B cell (primary cell): ENCODE results near the gene IGSF8. TPM values are rescaled to one million over a fixed set of nuclear protein-coding genes. Genes with fewer than 3 reads are reported as not detected.

Experiments
- ATAC-seq: fragments of 200-7000 bp; cut with Tn5 transposase; one replicate; pipeline ENCODE4 v1.10.0; 2021; ENCODE audit warnings: low read depth, mild to moderate bottlenecking, moderate number of reproducible peaks, moderate library complexity
- CTCF ChIA-PET: fragments of 350-600 bp; sonication (Branson Sonifier 250); formaldehyde crosslinking; loops from one replicate; lab custom pipeline; 2021; ENCODE audit warnings: antibody characterized with exemption, inconsistent platforms; lab: Charles Lee
- POLR2A ChIA-PET: fragments of 350-600 bp; sonication (Branson Sonifier 250); formaldehyde crosslinking; loops from one replicate; lab custom pipeline; 2021; ENCODE audit warnings: antibody characterized with exemption; lab: Charles Lee
- DNase-seq: peaks from one replicate; pipeline ENCODE4 v3.0.0; 2013
- H2AFZ ChIP-seq: 2 replicates; pipeline ENCODE4 v1.6.1; 2012; ENCODE audit warnings: mild to moderate bottlenecking, low read depth, low read length; ENCODE audit not compliant: insufficient read depth, poor library complexity, severe bottlenecking
- H3K27ac ChIP-seq, 2 donors: 1 replicate in 1 of 2; 2 replicates in 1 of 2; pipeline ENCODE4 v1.5.1; 2012 to 2013; ENCODE audit warnings: low read length in 2 of 2, mild to moderate bottlenecking in 2 of 2, moderate library complexity in 1 of 2
- H3K27me3 ChIP-seq, 4 experiments: fragments of 200-600 bp in 1 of 4; sonication (generic) in 1 of 4; replicated peaks in 1 of 4; 1 replicate in 2 of 4; 2 replicates in 2 of 4; pipeline versions ENCODE4 v1.6.1 to v1.7.0; 2013 to 2016; ENCODE audit warnings: low read length in 3 of 4, mild to moderate bottlenecking in 2 of 4, mixed read lengths in 1 of 4, moderate library complexity in 1 of 4; ENCODE audit not compliant: insufficient read depth in 4 of 4, control insufficient read depth in 3 of 4; ENCODE audit errors: control extremely low read depth in 1 of 4
- H3K36me3 ChIP-seq, 2 experiments: replicated peaks in 1 of 2; 1 replicate in 1 of 2; 2 replicates in 1 of 2; pipeline versions ENCODE4 v1.6.1 to v1.7.1; 2013; ENCODE audit warnings: low read length in 1 of 2; ENCODE audit not compliant: insufficient read depth in 2 of 2, control insufficient read depth in 1 of 2; ENCODE audit errors: control extremely low read depth in 1 of 2, extremely low read depth in 1 of 2
- H3K4me1 ChIP-seq, 2 donors: fragments of 200-600 bp in 1 of 2; sonication (generic) in 1 of 2; 1 replicate in 1 of 2; 2 replicates in 1 of 2; pipeline versions ENCODE4 v1.5.1 to v1.6.1; 2013 to 2017; ENCODE audit warnings: low read length in 2 of 2; ENCODE audit not compliant: control insufficient read depth in 2 of 2, insufficient read depth in 2 of 2
- H3K4me2 ChIP-seq: replicated peaks from 2 replicates; pipeline ENCODE3; 2012; ENCODE audit warnings: mild to moderate bottlenecking, low read depth, low read length; ENCODE audit not compliant: poor library complexity, severe bottlenecking
- H3K4me3 ChIP-seq, 5 experiments: fragments of 200-600 bp in 1 of 5; sonication (generic) in 1 of 5; 1 replicate in 3 of 5; 2 replicates in 2 of 5; pipeline versions ENCODE4 v1.5.1 to v1.7.0; 2011 to 2016; ENCODE audit warnings: low read length in 4 of 5, mild to moderate bottlenecking in 4 of 5, low read depth in 2 of 5, control low read depth in 1 of 5, moderate library complexity in 1 of 5; ENCODE audit not compliant: insufficient read depth in 1 of 5; ENCODE audit errors: control extremely low read depth in 1 of 5, extremely low read depth in 1 of 5
- H3K79me2 ChIP-seq: fragments of 200-600 bp; sonication (generic); one replicate; pipeline ENCODE4 v1.6.0; 2016; ENCODE audit warnings: low read length; ENCODE audit not compliant: control insufficient read depth, insufficient read depth
- H3K9ac ChIP-seq: fragments of 200-600 bp; sonication (generic); 2 replicates; pipeline ENCODE4 v1.6.1; 2017; ENCODE audit warnings: mild to moderate bottlenecking, low read length, moderate library complexity
- H3K9me3 ChIP-seq, 3 donors: one replicate each; pipeline versions ENCODE4 v1.6.1 to v1.7.1; 2013; ENCODE audit warnings: low read length in 2 of 3; ENCODE audit not compliant: control insufficient read depth in 2 of 3, insufficient read depth in 1 of 3; ENCODE audit errors: control extremely low read depth in 1 of 3
- H4K20me1 ChIP-seq: 2 replicates; pipeline ENCODE4 v1.6.0; 2012; ENCODE audit warnings: mild to moderate bottlenecking, low read length; ENCODE audit not compliant: insufficient read depth, control insufficient read depth, poor library complexity, severe bottlenecking
- H3K27ac Mint-ChIP-seq: one replicate; pipeline ENCODE4 v1.8.0; 2021; ENCODE audit warnings: mixed read lengths
- H3K27me3 Mint-ChIP-seq: one replicate; pipeline ENCODE4 v1.8.0; 2021; ENCODE audit warnings: mixed read lengths
- H3K4me1 Mint-ChIP-seq: one replicate; pipeline ENCODE4 v1.8.0; 2021; ENCODE audit warnings: mixed read lengths
- H3K4me3 Mint-ChIP-seq: one replicate; pipeline ENCODE4 v1.8.0; 2021; ENCODE audit warnings: mixed read lengths
- H3K9me3 Mint-ChIP-seq: one replicate; pipeline ENCODE4 v1.8.0; 2022; ENCODE audit warnings: mixed read lengths; ENCODE audit not compliant: insufficient read depth
- EZH2 ChIP-seq: IDR thresholded peaks from 2 replicates; pipeline ENCODE4 v1.6.1; 2012; ENCODE audit warnings: borderline replicate concordance, low read depth, mild to moderate bottlenecking, moderate library complexity, low read length; ENCODE audit not compliant: insufficient read depth, poor library complexity, severe bottlenecking
- WGBS: methylation state at CpG from one replicate; pipeline ENCODE4 v1.1.5; 2013; ENCODE audit warnings: missing lambda C conversion rate; ENCODE audit not compliant: insufficient coverage; 5-methylcytosine and 5-hydroxymethylcytosine counted together
- intact Hi-C: fragments of 100-400 bp; cut with micrococcal nuclease; formaldehyde crosslinking; loops from one replicate; pipeline ENCODE4 v1.10.0; 2022
- polyA plus RNA-seq: library from polyadenylated mRNA; depleted of rRNA; stranded (reverse); fragments of >200 nt; gene quantifications from 2 replicates; pipeline ENCODE4 v1.2.3, GENCODE V29; 2012
- total RNA-seq, 2 donors: library from RNA; stranded (reverse); fragments of 120-200 nt in 1 of 2; gene quantifications; 1 replicate in 1 of 2; 2 replicates in 1 of 2; pipeline versions ENCODE4 v1.2.3 to v1.2.4, GENCODE V29; 2013 to 2022
- TF ChIP-seq, protein P1 (sequence below): fragments of 200-600 bp; IDR thresholded peaks from one replicate; pipeline ENCODE4 v1.8.0; 2022; ENCODE audit warnings: antibody characterized with exemption, mild to moderate bottlenecking

The IGSF8 gene
- total and polyA plus RNA-seq, 2 donors (not counting 1 experiment from before 2014, with no cell fraction given), result 37.2 to 56.0 TPM

- intact Hi-C loops, result loop anchor here (5.0 kb wide), 1 partner anchor 138 kb away; no protein-coding TSS in a partner anchor
- WGBS, result 82% methylated on average over 3 of the region's 4 CpGs
- Mint-ChIP-seq H3K27ac (no peak overlapping the region), H3K4me1 (peaks cover 7% of the 10 kb centered on the region), H3K27me3 (peaks cover 52% of the 10 kb centered on the region), H3K4me3 (no peak overlapping the region), H3K9me3 (no peaks in the 10 kb centered on the region)
- CTCF ChIA-PET, result interaction anchor here (0.5 to 5.4 kb wide), 3 partner anchors 11 to 1711 kb away, joined by 3 to 24 read pairs (median 3); no protein-coding TSS in a partner anchor
- no peak for TF ChIP-seq EZH2
- TF ChIP-seq, protein P1, sequence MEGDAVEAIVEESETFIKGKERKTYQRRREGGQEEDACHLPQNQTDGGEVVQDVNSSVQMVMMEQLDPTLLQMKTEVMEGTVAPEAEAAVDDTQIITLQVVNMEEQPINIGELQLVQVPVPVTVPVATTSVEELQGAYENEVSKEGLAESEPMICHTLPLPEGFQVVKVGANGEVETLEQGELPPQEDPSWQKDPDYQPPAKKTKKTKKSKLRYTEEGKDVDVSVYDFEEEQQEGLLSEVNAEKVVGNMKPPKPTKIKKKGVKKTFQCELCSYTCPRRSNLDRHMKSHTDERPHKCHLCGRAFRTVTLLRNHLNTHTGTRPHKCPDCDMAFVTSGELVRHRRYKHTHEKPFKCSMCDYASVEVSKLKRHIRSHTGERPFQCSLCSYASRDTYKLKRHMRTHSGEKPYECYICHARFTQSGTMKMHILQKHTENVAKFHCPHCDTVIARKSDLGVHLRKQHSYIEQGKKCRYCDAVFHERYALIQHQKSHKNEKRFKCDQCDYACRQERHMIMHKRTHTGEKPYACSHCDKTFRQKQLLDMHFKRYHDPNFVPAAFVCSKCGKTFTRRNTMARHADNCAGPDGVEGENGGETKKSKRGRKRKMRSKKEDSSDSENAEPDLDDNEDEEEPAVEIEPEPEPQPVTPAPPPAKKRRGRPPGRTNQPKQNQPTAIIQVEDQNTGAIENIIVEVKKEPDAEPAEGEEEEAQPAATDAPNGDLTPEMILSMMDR, result no peak
- Histone ChIP-seq H3K27me3 (peaks cover 0 to 34% (median 21%) of the 10 kb centered on the region in 4 experiments), H3K9me3 (no peaks in the 10 kb centered on the region), H3K27ac (no peak overlapping the region), H2AFZ (no peak overlapping the region), H3K9ac (no peak overlapping the region), H3K79me2 (no peaks in the 10 kb centered on the region), H3K4me1 (peaks cover 7 to 8% of the 10 kb centered on the region in 2 donors), H3K4me3 (no peak overlapping the region), H4K20me1 (no peaks in the 10 kb centered on the region), H3K4me2 (no peak overlapping the region), H3K36me3 (no peaks in the 10 kb centered on the region)
- no peak for DNase-seq
- POLR2A ChIA-PET, result no interaction called here
- ATAC-seq, result no peak
These were observed 23.6 kb downstream of the IGSF8 start for GRCh38 chr1:160074865-160075264.

DNA sequence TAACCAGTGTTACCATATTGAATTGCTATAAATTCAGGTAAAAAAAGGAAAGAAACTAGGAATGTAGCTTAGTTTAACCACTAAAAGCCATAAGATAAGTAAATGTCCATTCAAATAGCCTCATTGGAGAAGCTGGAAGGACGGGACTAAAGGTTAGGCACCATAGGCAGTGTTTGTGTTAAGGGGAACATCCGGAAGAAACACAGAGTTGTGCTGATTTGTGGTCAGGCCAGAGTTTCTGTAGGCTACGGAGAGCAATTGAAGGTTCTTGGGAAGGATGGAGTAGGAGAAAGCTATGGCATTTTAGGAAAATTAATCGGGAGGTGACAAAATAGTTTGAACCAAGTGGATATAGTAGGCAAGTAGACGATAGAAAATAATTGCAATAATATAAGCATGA is 27.1 kb downstream of the IGSF8 start:
- H4K20me1 ChIP-seq, result no peaks in the 10 kb centered on the region
- 90% methylated on average over 5 of the region's 5 CpGs for WGBS
- ChIA-PET CTCF (interaction anchor here (1.3 to 3.7 kb wide), 4 partner anchors 9 to 30 kb away, joined by 4 to 27 read pairs (median 6); no protein-coding TSS in a partner anchor), POLR2A (no interaction called here)
- H3K9me3 ChIP-seq, result no peaks in the 10 kb centered on the region
- H3K4me3 ChIP-seq, result peak overlapping the region in 1 of 5 experiments; percentile 63
- Mint-ChIP-seq H3K27ac (no peak overlapping the region), H3K4me1 (peaks cover 12% of the 10 kb centered on the region), H3K4me3 (no peak overlapping the region), H3K9me3 (no peaks in the 10 kb centered on the region), H3K27me3 (peaks cover 56% of the 10 kb centered on the region)
- H2AFZ ChIP-seq, result no peak overlapping the region
- ATAC-seq, result no peak
- no peak overlapping the region for H3K9ac ChIP-seq
- intact Hi-C loops, result loop anchor here (2.0 kb wide), 2 partner anchors 24 to 28 kb away; partner anchors contain the start of gene IGSF8
- H3K79me2 ChIP-seq, result no peaks in the 10 kb centered on the region
- H3K4me1 ChIP-seq, result peaks cover 11 to 12% of the 10 kb centered on the region in 2 donors
- TF ChIP-seq EZH2, result no peak
- TF ChIP-seq, protein P1, result no peak
- no peak for DNase-seq
- H3K27ac ChIP-seq, result no peak overlapping the region
- H3K4me2 ChIP-seq, result no peak overlapping the region
- peaks cover 0 to 32% (median 19%) of the 10 kb centered on the region in 4 experiments for H3K27me3 ChIP-seq
- H3K36me3 ChIP-seq, result no peaks in the 10 kb centered on the region
